Mucosa of descending colon (tissue), 3 donors: Measurements from ENCODE around the gene DDX52. TPM values are rescaled to one million over a fixed set of nuclear protein-coding genes. Genes with fewer than 3 reads are reported as not detected.

ENCODE experiments used
- ATAC-seq: fragments of 200-7000 bp; cut with Tn5 transposase; one replicate; pipeline ENCODE4 v1.9.1; 2020; ENCODE audit warnings: mild to moderate bottlenecking, moderate library complexity
- DNase-seq, 3 donors: peaks; one replicate each; pipeline ENCODE4 v3.0.0-alpha.2; 2020
- H3K36me3 ChIP-seq: fragments of 200-600 bp; one replicate; pipeline ENCODE4 v1.8.0; 2021; ENCODE audit warnings: low read depth, mild to moderate bottlenecking
- H3K4me1 ChIP-seq: fragments of 200-600 bp; one replicate; pipeline ENCODE4 v1.8.0; 2021; ENCODE audit warnings: low read depth, mild to moderate bottlenecking
- H3K4me3 ChIP-seq: fragments of 200-600 bp; one replicate; pipeline ENCODE4 v1.8.0; 2021; ENCODE audit warnings: mild to moderate bottlenecking
- H3K9me3 ChIP-seq: fragments of 200-600 bp; one replicate; pipeline ENCODE4 v1.8.0; 2021; ENCODE audit warnings: mild to moderate bottlenecking
- intact Hi-C, 2 donors: fragments of 100-400 bp; cut with DNase I in 1 of 2; cut with micrococcal nuclease in 1 of 2; formaldehyde crosslinking; loops; one replicate each; pipeline versions ENCODE4 v1.11.0 to v1.11.1; 2022; cut with DNase I, micrococcal nuclease
- microRNA-seq: library from miRNA; unstranded; fragments of <30 nt; microRNA quantifications from one replicate; pipeline ENCODE4, GENCODE V29; 2019
- total RNA-seq, 3 donors: library from RNA; stranded (reverse); fragmentation: NEBNext Ultra II Directional in 2 of 3; extraction: Animal tissue kit (Norgen Biotek cat#: 25700) in 2 of 3; gene quantifications; one replicate each; pipeline versions ENCODE4 v1.2.1 to v1.2.4, GENCODE V29; 2021 to 2023
- TF ChIP-seq, protein P1 (sequence below): fragments of 200-600 bp; IDR thresholded peaks from one replicate; pipeline ENCODE4 v1.8.0; 2022; ENCODE audit warnings: antibody characterized with exemption, mild to moderate bottlenecking
- donor health status: DM: no; HTN: no; CAD: no; lungs with moderate emphysema.
- donor health status: DM: no; HTN: no; CAD: no.
- donor health status: DM: no; HTN: yes; CAD: no.

Gene DDX52
- total RNA-seq, 3 donors from 2014 or later = 22.3 to 26.9 (median 26.0) TPM

DNA sequence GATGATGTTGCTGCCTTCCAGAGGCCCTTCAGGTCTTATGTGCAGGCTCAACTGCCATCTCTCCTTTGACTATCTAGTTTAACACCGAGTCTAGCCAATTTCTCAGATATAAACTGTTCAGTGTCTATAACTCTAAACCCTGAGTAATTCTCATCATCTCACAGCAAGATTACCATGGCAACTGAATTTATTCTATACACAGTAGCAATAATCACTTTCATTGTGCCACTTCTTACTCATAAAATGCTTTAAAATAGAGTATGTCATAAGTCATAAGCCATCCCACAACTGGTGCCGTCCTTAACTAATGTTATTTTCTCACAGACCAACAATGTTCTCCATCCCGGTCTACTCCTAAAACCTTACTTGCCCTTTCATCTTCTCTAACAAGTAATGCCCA is 79.0 kb downstream of the DDX52 start:
- no peak overlapping the region for H3K4me3 ChIP-seq
- no peaks in the 10 kb centered on the region for H3K9me3 ChIP-seq
- peaks cover 3% of the 10 kb centered on the region for H3K4me1 ChIP-seq
- intact Hi-C loops = no loop called here
- TF ChIP-seq, protein P1, sequence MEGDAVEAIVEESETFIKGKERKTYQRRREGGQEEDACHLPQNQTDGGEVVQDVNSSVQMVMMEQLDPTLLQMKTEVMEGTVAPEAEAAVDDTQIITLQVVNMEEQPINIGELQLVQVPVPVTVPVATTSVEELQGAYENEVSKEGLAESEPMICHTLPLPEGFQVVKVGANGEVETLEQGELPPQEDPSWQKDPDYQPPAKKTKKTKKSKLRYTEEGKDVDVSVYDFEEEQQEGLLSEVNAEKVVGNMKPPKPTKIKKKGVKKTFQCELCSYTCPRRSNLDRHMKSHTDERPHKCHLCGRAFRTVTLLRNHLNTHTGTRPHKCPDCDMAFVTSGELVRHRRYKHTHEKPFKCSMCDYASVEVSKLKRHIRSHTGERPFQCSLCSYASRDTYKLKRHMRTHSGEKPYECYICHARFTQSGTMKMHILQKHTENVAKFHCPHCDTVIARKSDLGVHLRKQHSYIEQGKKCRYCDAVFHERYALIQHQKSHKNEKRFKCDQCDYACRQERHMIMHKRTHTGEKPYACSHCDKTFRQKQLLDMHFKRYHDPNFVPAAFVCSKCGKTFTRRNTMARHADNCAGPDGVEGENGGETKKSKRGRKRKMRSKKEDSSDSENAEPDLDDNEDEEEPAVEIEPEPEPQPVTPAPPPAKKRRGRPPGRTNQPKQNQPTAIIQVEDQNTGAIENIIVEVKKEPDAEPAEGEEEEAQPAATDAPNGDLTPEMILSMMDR = no peak
- ATAC-seq = no peak
- H3K36me3 ChIP-seq = peaks cover 6% of the 10 kb centered on the region
- no peak for DNase-seq

DNA sequence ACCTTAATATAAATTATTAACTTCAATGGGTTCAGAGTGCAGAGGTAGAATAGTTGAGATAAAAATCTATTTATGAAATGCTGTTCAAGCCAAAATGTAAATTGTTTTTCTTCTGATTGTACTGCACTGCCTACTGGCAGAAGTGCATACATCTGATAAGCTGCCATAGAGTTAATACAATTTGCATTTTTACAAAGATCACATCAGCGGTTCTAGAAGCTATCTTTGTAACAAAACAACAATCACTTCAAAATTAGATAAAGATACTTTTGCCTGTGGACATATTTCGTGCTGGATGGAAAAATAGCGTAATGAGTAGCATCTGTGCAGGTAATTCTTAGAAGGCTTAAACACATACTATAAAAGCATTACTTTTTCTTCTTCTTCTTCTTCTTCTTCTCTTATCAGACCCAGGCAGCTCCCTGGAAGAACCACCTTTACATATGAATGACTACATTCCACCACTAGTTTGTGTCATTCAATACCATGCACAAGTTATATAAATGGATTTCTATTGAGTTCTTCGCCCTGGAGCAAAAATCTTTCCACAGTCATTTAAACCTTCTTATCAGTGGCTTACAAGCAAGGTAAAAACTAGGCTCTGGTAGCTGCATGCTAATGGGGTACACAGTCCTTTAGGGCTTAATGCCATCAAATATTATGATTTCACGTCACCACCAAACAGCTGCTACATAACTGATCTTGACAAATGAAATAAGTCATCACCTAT is 81.1 kb downstream of the DDX52 start:
- Histone ChIP-seq H3K9me3 (no peaks in the 10 kb centered on the region), H3K36me3 (no peaks in the 10 kb centered on the region), H3K4me1 (no peaks in the 10 kb centered on the region), H3K4me3 (no peak overlapping the region)
- DNase-seq = no peak
- intact Hi-C loops = no loop called here
- TF ChIP-seq, protein P1 = no peak
- ATAC-seq = no peak

Small RNA genes within 50 kb of the gene (microRNA-seq; reads per million reads assigned to microRNA genes)
- not detected for gene MIR378J

Other genes starting within 250 kb of the DDX52 start
- 10 to 100 TPM; 58.5 to 64.1 (median 60.3) TPM for gene ACACA, start 236.6 kb downstream of the DDX52 start, total RNA-seq
- 10 to 100 TPM; 22.8 to 29.6 (median 28.0) TPM for gene TADA2A, start 236.6 kb downstream of the DDX52 start, total RNA-seq
- 1 to 10 TPM in 2 of 3 donors, under 1 TPM in 1; 0.81 to 8.2 (median 1.8) TPM for gene DUSP14, start 153.6 kb downstream of the DDX52 start, total RNA-seq
- gene SYNRG, start 34.0 kb downstream of the DDX52 start, total RNA-seq = 10 to 100 TPM; 36.8 to 46.2 (median 38.1) TPM
- gene HNF1B, start 101.6 kb upstream of the DDX52 start, total RNA-seq = 10 to 100 TPM; 21.1 to 54.6 (median 34.8) TPM